Transverse colon (tissue), 4 donors: Measurements from ENCODE around the gene GRHL1.

Experiments
- EP300 ChIP-seq: sonication (generic); formaldehyde crosslinking; IDR thresholded peaks from one replicate; pipeline ENCODE4 v1.6.1; 2017; ENCODE audit warnings: antibody characterized with exemption, low read depth
- POLR2A ChIP-seq: fragments of 450-650 bp; IDR thresholded peaks from one replicate; pipeline ENCODE4 v1.6.1; 2016; ENCODE audit warnings: antibody characterized with exemption, mild to moderate bottlenecking, moderate library complexity
- POLR2AphosphoS5 ChIP-seq, 3 donors: sonication (generic); formaldehyde crosslinking; IDR thresholded peaks; one replicate each; pipeline ENCODE4 v1.6.1; 2016; ENCODE audit warnings: antibody characterized with exemption in 3 of 3
- TF ChIP-seq, protein P1 (sequence below), 5 experiments: fragments of 200-600 bp in 3 of 5; fragments of 450-650 bp in 2 of 5; sonication (generic) in 3 of 5; IDR thresholded peaks; 1 replicate in 2 of 5; 2 replicates in 3 of 5; pipeline ENCODE4 v1.5.1; 2016 to 2017; ENCODE audit warnings: antibody characterized with exemption in 5 of 5, inconsistent platforms in 3 of 5, mild to moderate bottlenecking in 2 of 5, moderate library complexity in 1 of 5

DNA sequence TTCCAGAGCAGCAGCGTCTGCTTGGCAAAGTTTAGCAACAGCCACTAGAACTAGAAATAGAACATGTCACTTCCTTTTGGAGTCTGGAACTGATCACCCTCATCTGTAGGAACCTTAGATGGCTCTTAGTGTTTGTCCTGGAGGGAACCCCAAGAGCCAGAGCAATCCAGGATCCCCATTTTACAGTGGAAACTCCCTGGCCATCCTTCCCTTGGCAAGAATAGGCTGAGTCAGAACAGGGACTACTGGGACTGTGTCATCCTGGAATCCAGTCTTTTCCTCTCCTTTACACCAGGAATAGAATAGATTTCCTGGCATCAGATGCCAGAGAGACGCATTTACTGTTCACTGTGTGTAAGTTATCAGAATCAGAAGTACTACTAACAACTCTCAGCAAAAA is 33.2 kb upstream of the GRHL1 start:
- TF ChIP-seq, protein P1, sequence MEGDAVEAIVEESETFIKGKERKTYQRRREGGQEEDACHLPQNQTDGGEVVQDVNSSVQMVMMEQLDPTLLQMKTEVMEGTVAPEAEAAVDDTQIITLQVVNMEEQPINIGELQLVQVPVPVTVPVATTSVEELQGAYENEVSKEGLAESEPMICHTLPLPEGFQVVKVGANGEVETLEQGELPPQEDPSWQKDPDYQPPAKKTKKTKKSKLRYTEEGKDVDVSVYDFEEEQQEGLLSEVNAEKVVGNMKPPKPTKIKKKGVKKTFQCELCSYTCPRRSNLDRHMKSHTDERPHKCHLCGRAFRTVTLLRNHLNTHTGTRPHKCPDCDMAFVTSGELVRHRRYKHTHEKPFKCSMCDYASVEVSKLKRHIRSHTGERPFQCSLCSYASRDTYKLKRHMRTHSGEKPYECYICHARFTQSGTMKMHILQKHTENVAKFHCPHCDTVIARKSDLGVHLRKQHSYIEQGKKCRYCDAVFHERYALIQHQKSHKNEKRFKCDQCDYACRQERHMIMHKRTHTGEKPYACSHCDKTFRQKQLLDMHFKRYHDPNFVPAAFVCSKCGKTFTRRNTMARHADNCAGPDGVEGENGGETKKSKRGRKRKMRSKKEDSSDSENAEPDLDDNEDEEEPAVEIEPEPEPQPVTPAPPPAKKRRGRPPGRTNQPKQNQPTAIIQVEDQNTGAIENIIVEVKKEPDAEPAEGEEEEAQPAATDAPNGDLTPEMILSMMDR (IDR thresholded peaks at IDR 0.05), result no peak
- TF ChIP-seq POLR2A (no peak), POLR2AphosphoS5 (IDR thresholded peaks at IDR 0.05) (no peak), EP300 (no peak)
